Activated CD8-positive, alpha-beta memory T cell treated with anti-CD3 and anti-CD28 coated beads, Interleukin-2, amount 50 U/mL, for 24 hours (primary cell): Measurements from ENCODE around the gene SEC14L5.

ENCODE experiments used
- DNase-seq: peaks from one replicate; pipeline ENCODE4 v3.0.0-alpha.2; 2020; ENCODE audit errors: extremely low read depth

Gene SEC14L5

DNA sequence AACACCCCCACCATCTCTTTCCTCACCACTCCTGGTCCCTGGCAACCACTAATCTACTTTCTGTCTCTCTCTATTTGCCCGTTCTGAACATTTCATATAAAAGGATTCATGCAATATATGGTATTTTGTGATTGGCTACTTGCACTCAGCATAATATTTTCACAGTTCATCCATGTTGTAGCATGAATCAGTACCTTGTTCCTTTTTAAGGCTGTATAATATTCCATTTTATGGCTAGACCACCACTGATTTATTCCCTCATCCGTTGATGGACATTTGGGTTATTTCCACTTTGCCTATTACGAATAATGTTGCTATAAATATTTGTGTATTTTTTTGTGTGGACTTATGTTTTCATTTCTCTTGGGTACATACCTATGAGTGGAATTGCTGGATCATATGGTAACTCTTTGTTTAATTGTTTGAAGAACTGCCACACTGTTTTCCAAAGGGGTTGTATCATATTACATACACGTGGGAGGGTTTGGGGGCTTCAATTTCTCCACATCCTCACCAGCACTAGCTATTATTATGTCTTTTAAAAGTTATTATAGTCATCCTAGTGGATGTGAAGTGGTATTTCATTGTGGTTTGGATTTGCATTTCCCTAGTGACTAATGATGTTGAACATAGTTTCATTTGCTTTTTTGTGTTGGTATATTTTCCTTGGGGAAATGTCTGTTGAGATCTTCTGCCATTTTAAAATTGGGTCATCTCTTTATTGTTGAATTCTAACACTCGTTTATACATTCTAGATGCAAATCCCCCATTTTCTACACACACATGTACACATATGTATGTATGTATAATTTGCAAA, 26.3 kb downstream of the SEC14L5 start:
- DNase-seq, result no peak

DNA sequence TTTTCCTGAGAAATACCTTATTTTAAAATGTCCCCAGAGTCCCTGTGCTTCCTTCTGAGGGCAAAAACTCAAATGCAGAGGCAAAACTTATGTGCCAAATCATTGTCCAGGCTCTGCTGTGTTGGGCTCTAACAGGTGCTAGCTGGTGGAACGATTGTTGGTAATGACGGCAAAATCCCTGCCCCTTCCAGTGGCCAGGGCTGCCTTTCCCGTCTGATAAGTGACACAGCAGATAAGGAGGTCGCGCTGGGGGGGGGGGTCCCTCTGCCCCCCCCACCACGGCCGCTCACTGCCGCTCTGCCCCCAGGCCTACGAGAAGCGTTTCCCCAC, 29.1 kb downstream of the SEC14L5 start:
- DNase-seq, result no peak

DNA sequence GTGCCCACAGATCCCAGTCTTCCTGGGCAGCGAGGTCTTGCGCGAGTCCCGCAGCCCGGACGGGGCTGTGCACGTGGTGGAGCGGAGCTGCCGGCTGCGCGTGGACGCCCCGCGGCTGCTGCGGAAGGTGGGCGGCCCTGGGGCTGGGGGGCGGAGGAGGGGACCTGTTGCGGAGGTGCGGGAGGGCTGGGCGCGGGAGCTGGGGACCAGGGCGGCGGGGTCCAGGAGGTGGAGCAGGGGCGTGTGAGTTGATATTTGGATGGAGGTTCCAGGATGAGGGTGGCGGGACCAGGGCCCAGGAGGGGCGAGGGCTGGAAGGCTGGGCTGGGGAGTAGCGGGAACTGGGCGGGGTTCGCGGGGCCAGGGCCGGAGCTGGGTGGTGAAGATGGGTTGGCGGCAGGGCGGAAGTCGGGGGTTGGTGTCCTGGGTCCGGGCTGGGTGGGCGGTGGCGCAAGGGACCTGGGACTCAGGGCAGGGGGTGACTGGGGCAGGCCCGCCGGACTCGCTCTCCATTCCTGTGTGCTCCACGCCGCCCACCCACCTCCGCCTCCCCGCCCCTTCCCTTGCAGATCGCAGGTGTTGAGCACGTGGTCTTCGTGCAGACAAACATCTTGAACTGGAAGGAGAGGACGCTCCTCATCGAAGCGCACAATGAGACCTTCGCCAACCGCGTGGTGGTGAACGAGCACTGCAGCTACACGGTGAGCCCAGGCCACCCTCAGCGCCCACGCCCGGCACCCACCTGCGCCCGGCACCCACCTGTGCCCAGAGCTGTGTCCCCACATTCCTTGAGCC, 29.6 kb downstream of the SEC14L5 start:
- DNase-seq, result no peak

DNA sequence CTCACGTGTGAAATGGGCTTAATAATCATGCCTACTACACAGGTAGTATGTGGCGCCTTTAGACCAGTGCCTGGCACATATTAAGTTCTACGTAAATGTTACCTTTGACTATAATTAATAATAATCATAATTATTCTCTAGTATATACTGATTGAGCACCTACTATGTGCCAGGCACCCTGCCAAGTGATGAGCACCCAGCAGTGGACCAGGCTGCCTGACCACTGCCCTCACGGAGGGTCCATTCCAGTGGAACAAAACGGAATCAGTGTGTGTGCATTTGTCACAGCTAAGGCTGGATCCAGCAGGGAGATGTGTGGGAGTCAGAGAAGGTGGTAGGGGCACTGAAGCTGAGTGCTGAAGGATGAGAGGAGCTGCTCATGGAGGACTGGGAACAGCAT, 30.5 kb downstream of the SEC14L5 start:
- no peak for DNase-seq

DNA sequence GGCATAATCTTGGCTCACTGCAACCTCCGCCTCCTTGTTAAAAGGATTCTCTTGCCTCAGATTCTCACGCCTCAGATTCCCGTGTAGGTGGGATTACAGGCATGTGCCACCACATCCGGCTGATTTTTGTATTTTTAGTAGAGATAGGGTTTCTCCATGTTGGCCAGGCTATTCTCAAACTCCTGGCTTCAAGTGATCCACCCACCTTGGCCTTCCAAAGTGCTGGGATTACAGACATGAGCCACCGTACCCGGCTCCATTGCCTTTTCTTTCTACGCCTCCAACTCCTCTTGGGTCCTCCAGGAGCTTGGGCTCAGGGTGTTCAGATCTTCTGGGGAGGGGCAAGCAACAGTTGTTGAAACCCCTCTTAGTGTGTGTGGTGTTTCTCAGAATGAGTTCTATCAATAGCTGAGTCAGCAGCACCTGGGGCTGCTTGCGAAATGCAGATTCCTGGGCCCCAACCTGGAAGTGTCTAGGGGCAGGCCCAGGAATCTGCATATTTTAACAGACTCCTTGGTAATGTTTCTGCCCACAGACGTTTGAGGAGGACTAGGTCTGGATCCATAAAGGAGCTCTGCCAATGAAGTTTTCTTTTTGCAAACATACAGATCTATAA, 31.4 kb downstream of the SEC14L5 start:
- DNase-seq, result no peak

DNA sequence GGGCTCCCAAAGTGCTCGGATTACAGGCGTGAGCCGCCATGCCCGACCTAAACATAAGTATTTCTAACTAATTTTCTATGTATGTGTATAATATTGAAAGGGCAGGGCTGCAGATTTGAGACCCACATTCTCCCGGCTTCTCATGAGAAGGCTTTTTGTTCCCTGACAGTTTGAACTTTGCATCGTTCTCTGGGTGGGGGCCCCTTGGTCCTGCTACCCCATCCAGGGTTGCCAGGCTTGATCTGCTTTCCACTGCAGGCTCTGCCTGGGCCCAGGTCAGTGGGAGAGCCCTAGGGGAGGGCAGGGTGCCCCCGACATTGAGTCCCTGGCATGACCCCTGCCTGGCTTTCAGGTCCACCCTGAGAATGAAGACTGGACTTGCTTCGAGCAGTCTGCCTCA, 32.3 kb downstream of the SEC14L5 start:
- DNase-seq, result no peak

DNA sequence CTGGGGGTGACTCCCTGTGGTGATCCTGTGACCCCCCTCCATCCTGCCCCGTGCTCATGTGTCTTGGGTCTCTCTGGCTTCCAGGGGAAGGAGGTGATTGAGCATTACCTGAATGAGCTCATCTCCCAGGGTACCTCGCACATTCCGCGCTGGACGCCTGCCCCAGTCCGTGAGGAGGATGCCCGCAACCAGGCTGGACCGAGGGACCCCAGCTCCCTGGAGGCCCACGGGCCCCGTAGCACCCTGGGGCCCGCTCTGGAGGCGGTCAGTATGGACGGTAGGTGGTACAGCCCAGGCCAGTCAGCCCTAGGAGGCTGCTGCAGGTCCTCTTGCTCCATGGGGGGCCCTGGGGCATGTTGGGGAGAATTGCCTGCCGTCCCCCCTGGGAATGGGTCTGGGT, 33.6 kb downstream of the SEC14L5 start:
- no peak for DNase-seq

DNA sequence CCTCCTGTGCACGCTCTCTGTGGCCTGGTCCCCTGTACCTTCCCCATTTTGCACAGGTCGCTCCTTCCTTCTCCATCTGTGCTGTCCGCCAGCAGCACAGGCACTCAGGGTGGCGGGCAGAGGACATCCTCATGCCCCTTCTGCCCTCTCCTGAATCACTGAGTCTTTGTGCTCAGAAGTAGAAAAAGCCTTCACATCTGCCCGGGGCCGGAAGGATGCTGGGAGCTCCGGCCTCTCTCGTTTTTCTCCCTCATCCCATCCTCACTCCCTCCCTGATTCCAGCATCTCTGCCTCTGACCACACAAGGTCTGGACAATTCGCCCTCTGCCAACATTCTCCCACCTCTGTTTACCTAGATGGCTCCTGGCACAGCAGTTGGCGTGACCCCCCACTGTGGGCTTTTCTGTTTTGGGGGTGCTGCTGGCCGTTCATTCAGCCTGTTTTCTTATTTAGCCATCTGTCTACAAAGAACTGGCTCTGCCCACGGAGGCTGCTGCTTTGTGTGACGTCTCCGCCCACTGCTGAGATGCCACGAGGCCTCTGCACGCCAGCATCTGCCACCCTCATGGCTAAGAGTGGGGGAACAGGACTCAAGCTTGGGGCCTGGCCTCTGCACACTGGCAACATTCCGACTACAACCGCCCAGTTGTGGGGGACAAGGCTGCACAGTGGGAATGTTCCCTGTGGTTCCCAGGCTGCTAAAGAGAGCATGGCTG, 36.7 kb downstream of the SEC14L5 start:
- no peak for DNase-seq

DNA sequence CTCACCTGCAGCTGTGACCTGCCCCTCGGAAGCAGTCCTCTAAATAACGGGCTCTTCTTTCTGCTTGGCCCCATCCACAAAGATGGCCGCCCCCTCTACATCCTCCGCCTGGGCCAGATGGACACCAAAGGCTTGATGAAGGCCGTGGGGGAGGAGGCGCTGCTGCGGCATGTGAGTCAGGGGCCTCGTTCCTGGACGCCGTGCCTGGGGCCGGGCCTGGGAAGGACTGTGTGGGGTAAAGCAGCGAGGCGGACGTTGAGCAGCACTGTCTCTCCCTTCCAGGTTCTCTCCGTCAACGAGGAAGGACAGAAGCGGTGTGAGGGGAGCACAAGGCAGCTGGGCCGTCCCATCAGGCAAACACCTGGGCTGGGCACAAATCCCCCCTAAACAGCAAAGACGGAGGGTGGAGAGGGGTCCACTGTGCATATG, 42.5 kb downstream of the SEC14L5 start:
- DNase-seq, result no peak

DNA sequence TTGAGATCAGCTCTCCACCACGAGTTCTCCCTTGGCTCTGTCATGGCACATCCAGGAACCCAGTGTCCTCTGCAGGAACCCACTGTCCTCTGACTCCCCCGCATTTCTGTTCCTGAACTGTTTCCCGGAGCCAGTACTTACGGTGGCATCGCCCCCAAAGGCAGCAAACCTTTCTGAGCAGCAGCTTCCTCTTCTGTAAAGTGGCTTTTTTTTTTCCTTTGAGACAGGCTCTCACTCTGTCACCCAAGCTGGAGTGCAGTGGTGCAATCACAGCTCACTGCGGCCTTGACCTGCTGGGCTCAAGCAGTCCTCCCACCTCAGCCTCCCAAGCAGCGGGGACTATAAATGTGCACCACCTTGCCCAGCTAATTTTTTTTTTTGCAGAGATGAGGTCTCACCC, 43.4 kb downstream of the SEC14L5 start:
- no peak for DNase-seq

DNA sequence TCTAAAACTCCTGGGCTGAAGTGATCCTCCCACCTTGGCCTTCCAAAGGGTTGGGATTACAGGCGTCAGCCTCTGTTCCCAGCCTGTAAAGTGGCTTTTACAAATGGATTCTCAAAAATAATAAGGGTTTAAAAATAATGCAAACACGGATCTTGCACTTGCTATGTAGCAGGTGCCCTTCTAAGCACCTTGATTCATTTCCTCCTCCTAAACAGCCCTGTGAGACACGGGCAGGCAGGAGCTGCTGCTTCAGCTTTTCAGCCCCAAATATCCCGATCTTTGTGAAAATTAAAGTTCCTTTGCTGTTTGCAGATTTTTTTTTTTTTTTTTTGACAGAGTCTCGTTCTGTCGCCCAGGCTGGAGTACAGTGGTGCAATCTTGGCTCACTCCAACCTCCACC, 43.9 kb downstream of the SEC14L5 start:
- DNase-seq, result no peak

DNA sequence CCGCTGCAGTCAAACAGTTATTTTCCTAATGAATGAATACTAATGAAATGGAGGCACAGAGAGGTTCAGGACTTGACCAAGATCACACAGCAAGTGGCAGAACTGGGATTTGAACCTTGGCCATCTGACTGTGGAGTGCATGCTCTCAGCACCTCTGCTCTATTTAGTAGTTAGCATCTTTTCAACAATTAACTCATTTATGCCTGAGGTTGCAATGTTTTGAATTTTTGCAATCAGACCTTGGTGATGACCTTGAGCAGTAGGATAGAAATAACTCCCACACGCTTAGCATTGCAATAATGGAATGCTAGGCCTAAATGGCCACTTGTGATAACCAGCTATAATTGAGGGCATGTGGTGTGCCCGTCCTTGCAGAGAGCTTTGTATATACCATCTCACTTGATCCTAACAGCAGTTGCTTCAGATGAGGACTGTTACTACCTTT, 44.6 kb downstream of the SEC14L5 start:
- DNase-seq, result no peak

DNA sequence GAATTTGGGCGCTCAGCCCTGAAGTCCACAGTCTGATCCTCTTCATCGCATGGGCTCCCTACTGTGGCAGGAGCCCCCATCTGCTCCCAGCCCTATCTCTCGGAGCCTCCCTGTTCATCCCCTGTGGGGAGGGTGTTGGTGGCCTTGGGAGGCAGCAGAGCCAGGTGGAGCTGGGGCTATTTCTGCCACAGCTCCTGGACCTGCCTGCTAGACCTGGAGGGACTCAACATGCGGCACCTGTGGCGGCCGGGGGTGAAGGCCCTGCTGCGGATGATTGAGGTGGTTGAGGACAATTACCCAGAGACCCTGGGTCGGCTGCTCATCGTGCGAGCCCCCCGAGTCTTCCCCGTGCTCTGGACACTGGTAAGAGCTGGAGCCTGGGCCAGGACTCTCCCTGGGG, 45.1 kb downstream of the SEC14L5 start:
- no peak for DNase-seq

DNA sequence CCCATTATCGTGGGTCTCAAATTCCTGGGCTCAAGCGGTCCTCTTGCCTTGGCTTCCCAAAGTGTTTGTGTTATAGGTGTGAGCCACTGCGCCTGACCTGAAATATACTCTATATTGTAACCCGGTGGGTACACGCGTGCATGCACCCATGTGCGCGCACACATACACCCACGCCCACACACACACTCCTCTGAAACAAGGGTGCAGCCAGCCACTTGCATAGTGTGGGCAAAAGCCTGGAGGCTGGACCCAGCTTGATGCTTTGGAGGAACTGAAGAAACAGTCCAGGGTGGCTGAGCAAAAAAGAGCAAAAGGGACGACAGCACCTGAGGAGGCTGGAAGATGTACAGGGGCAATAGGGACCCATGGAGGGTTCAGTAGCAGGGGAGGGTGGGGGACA, 45.7 kb downstream of the SEC14L5 start:
- DNase-seq, result no peak

DNA sequence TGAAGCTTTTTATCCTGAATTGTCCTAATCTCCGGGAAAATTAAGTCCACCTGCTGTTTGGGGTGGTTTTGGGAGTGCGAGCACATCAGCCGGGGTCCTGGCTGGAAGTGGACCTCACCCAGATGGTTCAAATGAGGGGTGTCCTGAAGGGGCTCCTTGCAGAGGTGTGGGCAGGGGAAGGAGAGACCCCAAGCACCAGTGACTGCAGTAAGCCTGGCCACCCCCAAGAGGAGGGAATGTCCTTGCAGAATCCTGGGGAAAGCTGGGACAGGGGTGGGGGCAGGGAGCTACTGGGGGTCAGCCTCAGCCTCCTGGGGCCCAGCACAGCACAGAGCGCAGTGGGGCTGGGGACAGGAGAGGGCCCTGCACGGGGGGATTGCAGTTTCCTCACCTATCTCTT, 46.2 kb downstream of the SEC14L5 start:
- DNase-seq, result no peak

DNA sequence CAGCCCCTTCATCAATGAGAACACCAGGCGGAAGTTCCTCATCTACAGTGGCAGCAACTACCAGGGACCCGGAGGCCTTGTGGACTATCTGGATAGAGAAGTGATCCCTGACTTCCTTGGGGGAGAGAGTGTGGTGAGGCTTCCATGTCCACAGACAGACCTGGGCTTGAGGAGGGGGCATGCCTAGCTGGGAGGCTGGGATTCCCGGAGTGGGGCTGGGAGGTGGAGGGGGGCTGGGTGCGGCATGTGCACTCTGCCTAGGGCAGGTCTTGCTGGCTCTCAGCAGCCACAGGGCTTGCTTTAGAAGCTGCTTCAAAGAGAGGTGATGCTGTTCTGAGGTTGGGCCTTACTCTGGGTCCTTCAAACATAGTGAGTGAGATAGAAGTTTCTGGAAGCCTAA, 47.8 kb downstream of the SEC14L5 start:
- no peak for DNase-seq

DNA sequence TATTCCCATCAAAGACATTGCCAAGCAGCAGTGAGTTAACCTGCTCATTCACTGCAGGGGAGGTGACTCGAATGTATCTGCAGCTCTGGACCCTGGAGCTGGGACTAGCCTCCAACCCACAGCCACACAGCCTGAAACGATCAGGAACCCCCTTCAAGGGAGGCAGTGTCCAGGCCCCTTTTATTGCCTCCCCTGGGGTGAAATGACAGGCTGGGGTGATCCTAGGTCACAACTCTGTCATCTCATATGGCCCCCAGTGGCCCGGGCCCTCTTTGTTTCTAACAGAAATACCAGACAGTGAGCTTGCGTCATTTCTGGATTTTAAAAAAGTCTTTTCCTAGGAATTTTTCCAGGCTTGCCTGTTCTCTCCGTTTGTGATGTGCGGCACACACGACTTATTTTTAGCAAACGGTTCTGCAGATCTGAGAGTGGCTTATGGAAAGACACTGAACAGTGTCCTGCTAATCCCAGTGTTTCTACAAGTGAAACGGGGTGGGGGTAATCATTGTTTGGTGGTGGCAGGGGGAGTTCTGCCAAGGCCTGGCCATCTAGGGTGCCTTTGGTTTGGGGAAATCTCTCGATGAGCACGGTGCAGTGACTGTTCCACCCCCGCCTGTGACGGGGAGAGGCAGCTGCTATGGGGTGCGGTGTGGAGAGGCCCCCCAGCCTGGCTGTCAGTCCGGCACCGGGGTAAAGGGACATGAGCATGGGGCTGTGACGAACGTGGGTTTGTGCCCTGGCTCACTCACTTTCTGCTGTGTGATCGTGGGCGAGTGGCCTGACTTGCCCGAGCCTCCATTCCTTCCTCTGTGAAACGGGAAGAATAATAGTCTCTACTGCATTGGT, 48.4 kb downstream of the SEC14L5 start:
- DNase-seq, result no peak

DNA sequence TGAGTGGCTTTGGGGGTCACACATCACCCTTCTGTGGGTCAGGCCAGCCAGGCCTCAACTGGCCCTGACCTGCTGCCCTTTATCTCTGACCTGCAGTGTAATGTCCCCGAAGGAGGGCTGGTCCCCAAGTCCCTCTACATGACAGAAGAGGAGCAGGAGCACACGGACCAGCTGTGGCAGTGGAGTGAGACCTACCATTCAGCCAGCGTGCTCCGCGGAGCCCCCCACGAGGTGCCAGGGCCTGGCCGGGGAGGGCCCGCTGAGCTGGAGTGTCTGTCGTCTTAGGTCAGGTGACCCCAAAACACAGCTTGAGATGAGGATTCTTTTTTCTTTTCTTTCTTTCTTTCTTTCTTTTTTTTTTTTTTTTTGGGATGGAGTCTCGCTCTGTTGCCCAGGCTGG, 49.1 kb downstream of the SEC14L5 start:
- DNase-seq, result no peak

DNA sequence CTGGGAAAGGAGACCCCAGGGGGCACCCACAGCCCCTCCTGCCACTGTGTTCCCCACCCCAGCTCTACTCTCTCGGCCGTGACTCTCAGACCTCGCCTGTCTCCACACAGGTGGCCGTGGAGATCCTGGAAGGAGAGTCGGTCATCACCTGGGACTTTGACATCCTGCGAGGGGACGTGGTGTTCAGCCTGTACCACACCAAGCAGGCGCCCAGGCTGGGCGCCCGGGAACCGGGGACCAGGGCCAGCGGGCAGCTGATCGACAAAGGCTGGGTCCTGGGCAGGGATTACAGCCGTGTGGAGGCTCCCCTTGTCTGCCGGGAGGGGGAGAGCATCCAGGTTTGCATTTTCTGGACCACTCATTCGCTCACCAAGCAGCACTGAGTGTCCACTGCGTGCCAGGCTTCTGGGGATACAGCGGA, 50.2 kb downstream of the SEC14L5 start:
- no peak for DNase-seq

DNA sequence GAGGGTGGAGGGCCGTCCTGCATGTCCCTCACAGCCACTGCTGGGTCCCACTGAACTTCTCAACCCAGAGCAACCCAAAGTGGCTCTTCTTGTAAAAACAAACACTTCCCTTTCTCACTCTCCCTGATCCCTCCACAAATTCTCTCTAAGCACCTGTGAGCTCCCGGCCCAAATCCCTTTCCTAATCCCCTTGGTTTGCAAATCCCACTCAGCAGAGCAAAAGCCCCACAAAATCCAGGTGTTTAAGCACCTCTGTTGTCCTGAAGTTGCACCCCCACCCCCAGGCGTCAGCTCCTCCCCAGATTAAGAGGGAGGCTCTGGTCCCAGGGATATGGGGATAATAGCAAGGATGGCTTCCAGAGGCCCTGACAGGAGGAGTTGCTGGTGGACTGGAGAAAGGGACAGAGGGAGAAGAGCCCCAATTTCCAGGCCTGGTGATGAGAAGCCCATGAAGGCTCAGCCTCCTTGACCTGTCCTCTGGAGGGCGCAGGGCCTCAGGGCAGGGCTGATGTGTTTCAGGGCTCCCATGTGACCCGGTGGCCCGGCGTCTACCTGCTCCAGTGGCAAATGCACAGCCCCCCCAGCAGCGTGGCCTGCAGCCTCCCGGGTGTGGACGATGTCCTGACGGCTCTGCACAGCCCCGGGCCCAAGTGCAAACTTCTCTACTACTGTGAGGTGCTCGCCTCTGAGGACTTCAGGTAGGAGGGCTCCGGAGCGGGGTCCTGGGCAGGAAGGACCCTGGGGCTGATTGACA, 52.6 kb downstream of the SEC14L5 start:
- DNase-seq, result no peak

DNA sequence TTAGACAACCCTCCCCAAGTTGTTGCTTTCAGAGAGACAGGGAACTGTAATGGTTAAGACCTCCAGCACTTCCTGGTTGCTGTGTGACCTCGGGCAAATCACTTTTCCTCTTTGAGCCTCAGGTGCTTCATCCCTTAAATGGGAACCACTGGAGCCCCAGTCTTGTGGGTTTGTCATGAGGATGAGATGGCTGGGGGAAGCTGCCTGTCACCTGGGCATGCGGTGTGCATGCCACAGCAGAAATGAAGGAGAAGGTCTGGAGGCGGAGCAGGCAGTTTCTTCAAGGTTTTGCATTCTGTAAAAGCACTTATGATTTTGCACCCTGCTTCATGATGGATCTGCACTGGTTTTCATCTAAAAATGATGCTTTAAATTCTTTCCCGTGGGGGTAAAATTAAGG, 53.5 kb downstream of the SEC14L5 start:
- DNase-seq, result no peak
